Measurements from ENCODE around the gene KCTD7. TPM values are rescaled to one million over a fixed set of nuclear protein-coding genes. Genes with fewer than 3 reads are reported as not detected.

Gene KCTD7
- total and polyA plus RNA-seq, 10 of the 15 experiments (the other 5 are each of a cell fraction or from before 2014, with no cell fraction given), result 1.6 to 18.0 (median 9.4) TPM

DNA sequence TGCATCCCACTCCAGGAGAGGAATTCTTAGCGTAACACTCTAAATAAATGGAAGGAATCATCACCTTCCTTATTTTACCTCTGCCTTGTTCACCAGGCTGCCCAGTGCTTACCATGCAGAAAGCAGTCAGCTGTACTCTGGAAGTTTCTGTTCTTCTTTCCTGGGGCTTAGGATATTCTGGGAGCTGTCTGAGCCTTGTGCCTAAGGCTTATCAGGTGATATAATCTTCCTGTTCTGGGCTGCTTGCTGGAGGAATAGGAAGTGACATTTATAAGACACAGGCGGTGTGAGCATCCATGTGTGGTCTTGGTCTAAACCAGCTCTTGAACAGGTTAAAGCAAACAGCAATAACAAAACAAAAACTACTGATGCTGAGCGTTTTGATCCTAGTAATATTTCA lies 13.5 kb downstream of the KCTD7 start:
- Histone ChIP-seq H3K36me3 (ENCODE audit: control insufficient read depth in 2 of 2, insufficient read depth in 2 of 2, low read length in 1 of 2) (peaks cover 9 to 30% of the 10 kb centered on the region in 2 experiments; a peak in 3 of 4 replicates), H3K9ac (ENCODE audit: control insufficient read depth, insufficient read depth, low read length) (no peak overlapping the region), H3K27ac (ENCODE audit: control insufficient read depth, insufficient read depth) (no peak overlapping the region), H3K4me1 (ENCODE audit: control insufficient read depth, insufficient read depth, low read length) (no peaks in the 10 kb centered on the region), H3K9me3 (replicated peaks; ENCODE audit: control insufficient read depth, insufficient read depth, low read length) (no peaks in the 10 kb centered on the region), H3K79me2 (ENCODE audit: control insufficient read depth, insufficient read depth, low read length) (no peaks in the 10 kb centered on the region), H3K4me3 (no peak overlapping the region), H3K4me2 (ENCODE audit: control insufficient read depth, insufficient read depth) (no peak overlapping the region), H2AFZ (ENCODE audit: control insufficient read depth, low read depth, low read length) (no peak overlapping the region), H4K20me1 (ENCODE audit: control insufficient read depth, insufficient read depth) (no peaks in the 10 kb centered on the region), H3K27me3 (replicated peaks in 1 of 2; ENCODE audit: control insufficient read depth in 2 of 2, insufficient read depth in 2 of 2, low read length in 1 of 2) (no peaks in the 10 kb centered on the region)
- no peak for DNase-seq (ENCODE audit: low read depth, low spot score)
- POLR2A ChIA-PET, result interaction anchor here (1.4 kb wide), 1 partner anchor 8 kb away, joined by 4 read pairs; no protein-coding TSS in a partner anchor
- SMC1A ChIA-PET (ENCODE audit: uncharacterized antibody, unreplicated experiment), result interaction anchor here (0.9 kb wide), 1 partner anchor 9 kb away, joined by 3 read pairs; no protein-coding TSS in a partner anchor
- ATAC-seq, result no peak
- FAIRE-seq, result peak; percentile 41
- BruUV-seq (replicated peaks), result TSS peak; percentile 35
- WGBS (ENCODE audit: insufficient coverage, insufficient replicate concordance, low lambda C conversion rate, missing lambda C conversion rate), result 44% methylated on average over 3 of the region's 3 CpGs
- TF ChIP-seq FOXK2 (IDR thresholded peaks at IDR 0.05) (no peak), NR2C1 (IDR thresholded peaks at IDR 0.05) (no peak)
- TF ChIP-seq, protein P1, sequence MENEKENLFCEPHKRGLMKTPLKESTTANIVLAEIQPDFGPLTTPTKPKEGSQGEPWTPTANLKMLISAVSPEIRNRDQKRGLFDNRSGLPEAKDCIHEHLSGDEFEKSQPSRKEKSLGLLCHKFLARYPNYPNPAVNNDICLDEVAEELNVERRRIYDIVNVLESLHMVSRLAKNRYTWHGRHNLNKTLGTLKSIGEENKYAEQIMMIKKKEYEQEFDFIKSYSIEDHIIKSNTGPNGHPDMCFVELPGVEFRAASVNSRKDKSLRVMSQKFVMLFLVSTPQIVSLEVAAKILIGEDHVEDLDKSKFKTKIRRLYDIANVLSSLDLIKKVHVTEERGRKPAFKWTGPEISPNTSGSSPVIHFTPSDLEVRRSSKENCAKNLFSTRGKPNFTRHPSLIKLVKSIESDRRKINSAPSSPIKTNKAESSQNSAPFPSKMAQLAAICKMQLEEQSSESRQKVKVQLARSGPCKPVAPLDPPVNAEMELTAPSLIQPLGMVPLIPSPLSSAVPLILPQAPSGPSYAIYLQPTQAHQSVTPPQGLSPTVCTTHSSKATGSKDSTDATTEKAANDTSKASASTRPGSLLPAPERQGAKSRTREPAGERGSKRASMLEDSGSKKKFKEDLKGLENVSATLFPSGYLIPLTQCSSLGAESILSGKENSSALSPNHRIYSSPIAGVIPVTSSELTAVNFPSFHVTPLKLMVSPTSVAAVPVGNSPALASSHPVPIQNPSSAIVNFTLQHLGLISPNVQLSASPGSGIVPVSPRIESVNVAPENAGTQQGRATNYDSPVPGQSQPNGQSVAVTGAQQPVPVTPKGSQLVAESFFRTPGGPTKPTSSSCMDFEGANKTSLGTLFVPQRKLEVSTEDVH (IDR thresholded peaks at IDR 0.05; ENCODE audit: low read depth, partially characterized antibody), result no peak
- intact Hi-C loops (cut with micrococcal nuclease; ENCODE audit: unreplicated experiment), result no loop called here
- CTCF ChIA-PET, result no interaction called here
- in situ Hi-C loops (cut with MboI), result no loop called here
- RAD21 ChIA-PET (ENCODE audit: unreplicated experiment), result no interaction called here

DNA sequence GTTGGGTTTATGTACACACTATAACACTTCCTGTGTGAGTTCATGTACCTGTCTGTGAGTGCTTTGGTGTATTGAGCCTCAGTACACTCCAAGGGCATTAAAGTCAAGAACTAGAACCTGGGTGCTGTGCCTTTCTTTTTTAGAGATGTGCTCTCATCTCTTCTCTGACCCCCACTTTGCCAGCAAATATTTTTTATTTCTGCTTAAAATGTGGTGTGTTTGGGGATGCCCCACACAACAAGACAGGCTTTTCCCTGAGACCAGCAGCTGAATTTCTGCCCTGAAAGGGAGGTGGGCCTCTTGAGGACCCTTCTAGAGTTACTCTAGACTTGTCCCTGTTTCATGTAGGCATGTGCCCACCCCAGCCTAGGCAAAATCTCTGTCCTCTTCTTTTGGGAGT lies 14.3 kb downstream of the KCTD7 start:
- BruUV-seq (replicated peaks), result no TSS peak
- no peak for FAIRE-seq
- no peak for ATAC-seq
- intact Hi-C loops (cut with micrococcal nuclease; ENCODE audit: unreplicated experiment) (no loop called here), in situ Hi-C loops (cut with MboI) (no loop called here)
- Histone ChIP-seq H3K27ac (ENCODE audit: control insufficient read depth, insufficient read depth) (no peak overlapping the region), H3K27me3 (replicated peaks in 1 of 2; ENCODE audit: control insufficient read depth in 2 of 2, insufficient read depth in 2 of 2, low read length in 1 of 2) (no peaks in the 10 kb centered on the region), H2AFZ (ENCODE audit: control insufficient read depth, low read depth, low read length) (no peak overlapping the region), H3K36me3 (ENCODE audit: control insufficient read depth in 2 of 2, insufficient read depth in 2 of 2, low read length in 1 of 2) (peaks cover 9 to 29% of the 10 kb centered on the region in 2 experiments; a peak in 3 of 4 replicates), H3K9me3 (replicated peaks; ENCODE audit: control insufficient read depth, insufficient read depth, low read length) (no peaks in the 10 kb centered on the region), H3K79me2 (ENCODE audit: control insufficient read depth, insufficient read depth, low read length) (no peaks in the 10 kb centered on the region), H3K4me2 (ENCODE audit: control insufficient read depth, insufficient read depth) (no peak overlapping the region), H4K20me1 (ENCODE audit: control insufficient read depth, insufficient read depth) (no peaks in the 10 kb centered on the region), H3K9ac (ENCODE audit: control insufficient read depth, insufficient read depth, low read length) (no peak overlapping the region), H3K4me3 (no peak overlapping the region), H3K4me1 (ENCODE audit: control insufficient read depth, insufficient read depth, low read length) (no peaks in the 10 kb centered on the region)
- DNase-seq (ENCODE audit: low read depth, low spot score), result no peak
- RAD21 ChIA-PET (ENCODE audit: unreplicated experiment), result interaction anchor here (1.0 kb wide), 1 partner anchor 85 kb away, joined by 3 read pairs; no protein-coding TSS in a partner anchor
- POLR2A ChIA-PET, result interaction anchor here (1.4 kb wide), 1 partner anchor 9 kb away, joined by 4 read pairs; no protein-coding TSS in a partner anchor
- CTCF ChIA-PET, result interaction anchor here (0.7 to 1.8 kb wide), 5 partner anchors 26 to 252 kb away, joined by 3 to 5 read pairs (median 3); no protein-coding TSS in a partner anchor
- SMC1A ChIA-PET (ENCODE audit: uncharacterized antibody, unreplicated experiment), result interaction anchor here (1.0 to 2.2 kb wide), 5 partner anchors 8 to 16 kb away, joined by 3 to 6 read pairs (median 4); no protein-coding TSS in a partner anchor
- TF ChIP-seq HDAC6 (IDR thresholded peaks at IDR 0.05; ENCODE audit: unreplicated experiment) (no peak), EP300 (IDR thresholded peaks at IDR 0.05; ENCODE audit: borderline replicate concordance in 1 of 2, control insufficient read depth in 1 of 2, low read depth in 2 of 2, low read length in 2 of 2) (no peak), SP1 (IDR thresholded peaks at IDR 0.05; ENCODE audit: low read depth, low read length) (no peak), IKZF2 (IDR thresholded peaks at IDR 0.05) (no peak)
- TF ChIP-seq, protein P2, sequence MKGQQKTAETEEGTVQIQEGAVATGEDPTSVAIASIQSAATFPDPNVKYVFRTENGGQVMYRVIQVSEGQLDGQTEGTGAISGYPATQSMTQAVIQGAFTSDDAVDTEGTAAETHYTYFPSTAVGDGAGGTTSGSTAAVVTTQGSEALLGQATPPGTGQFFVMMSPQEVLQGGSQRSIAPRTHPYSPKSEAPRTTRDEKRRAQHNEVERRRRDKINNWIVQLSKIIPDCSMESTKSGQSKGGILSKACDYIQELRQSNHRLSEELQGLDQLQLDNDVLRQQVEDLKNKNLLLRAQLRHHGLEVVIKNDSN (IDR thresholded peaks at IDR 0.05; ENCODE audit: borderline replicate concordance, extremely low read length, insufficient read depth, low read depth, low read length), result no peak
- TF ChIP-seq, protein P1 (IDR thresholded peaks at IDR 0.05; ENCODE audit: low read depth, partially characterized antibody), result no peak
